GM23338 (cell line): Measurements from ENCODE around the gene INS. TPM values are rescaled to one million over a fixed set of nuclear protein-coding genes. Genes with fewer than 3 reads are reported as not detected.

Experiments
- ATAC-seq: fragments of 200-7000 bp; cut with Tn5 transposase; 3 replicates; pipeline ENCODE4 v1.9.1; 2020
- DNase-seq: peaks from one replicate; pipeline ENCODE4 v3.0.0-alpha.2; 2015; ENCODE audit warnings: low spot score
- H2AFZ ChIP-seq: fragments of 200-600 bp; sonication (generic); 2 replicates; pipeline ENCODE4 v1.8.0; 2016; ENCODE audit warnings: antibody characterized with exemption, mild to moderate bottlenecking, moderate library complexity
- H3F3A ChIP-seq: fragments of 200-600 bp; sonication (generic); replicated peaks from 2 replicates; pipeline ENCODE4 v1.8.0; 2017; ENCODE audit warnings: antibody characterized with exemption, mixed run types, low read depth
- H3K27ac ChIP-seq: fragments of 200-600 bp; sonication (generic); 2 replicates; pipeline ENCODE4 v1.6.1; 2016; ENCODE audit warnings: low read depth
- H3K27me3 ChIP-seq: fragments of 200-600 bp; sonication (generic); 2 replicates; pipeline ENCODE4 v1.8.0; 2016; ENCODE audit warnings: mild to moderate bottlenecking, mixed run types, moderate library complexity; ENCODE audit not compliant: insufficient read depth
- H3K36me3 ChIP-seq: fragments of 200-600 bp; sonication (generic); 2 replicates; pipeline ENCODE4 v1.8.0; 2016; ENCODE audit warnings: mild to moderate bottlenecking; ENCODE audit not compliant: insufficient read depth
- H3K4me1 ChIP-seq: fragments of 200-600 bp; sonication (generic); 2 replicates; pipeline ENCODE4 v1.8.0; 2016; ENCODE audit warnings: mild to moderate bottlenecking, moderate library complexity; ENCODE audit not compliant: insufficient read depth
- H3K4me2 ChIP-seq: fragments of 200-600 bp; sonication (generic); 2 replicates; pipeline ENCODE4 v1.7.1; 2017; ENCODE audit warnings: mixed run types
- H3K4me3 ChIP-seq: fragments of 200-600 bp; sonication (generic); 2 replicates; pipeline ENCODE4 v1.6.1; 2016; ENCODE audit warnings: mixed run types
- H3K79me2 ChIP-seq: fragments of 200-600 bp; sonication (generic); replicated peaks from 2 replicates; pipeline ENCODE4 v1.8.0; 2017; ENCODE audit warnings: mild to moderate bottlenecking; ENCODE audit not compliant: insufficient read depth
- H3K9me2 ChIP-seq: fragments of 200-600 bp; sonication (generic); 2 replicates; pipeline ENCODE4 v1.8.0; 2017; ENCODE audit not compliant: insufficient read depth
- H4K20me1 ChIP-seq: fragments of 200-600 bp; sonication (generic); replicated peaks from 2 replicates; pipeline ENCODE4 v1.8.0; 2017; ENCODE audit warnings: mild to moderate bottlenecking; ENCODE audit not compliant: insufficient read depth
- H3K27ac Mint-ChIP-seq: 2 replicates; pipeline ENCODE4 v1.8.0; 2020; ENCODE audit warnings: inconsistent platforms, mild to moderate bottlenecking, moderate library complexity, mixed read lengths
- H3K27me3 Mint-ChIP-seq: 3 replicates; pipeline ENCODE4 v1.8.0; 2022; ENCODE audit warnings: low read depth, mild to moderate bottlenecking, moderate library complexity, mixed read lengths, inconsistent platforms; ENCODE audit not compliant: insufficient read depth, poor library complexity
- H3K36me3 Mint-ChIP-seq: 3 replicates; pipeline ENCODE4 v1.8.0; 2021; ENCODE audit warnings: low read depth, mild to moderate bottlenecking, inconsistent platforms, moderate library complexity, mixed read lengths
- H3K4me1 Mint-ChIP-seq: 3 replicates; pipeline ENCODE4 v1.8.0; 2020; ENCODE audit warnings: mild to moderate bottlenecking, inconsistent platforms, mixed read lengths
- H3K4me3 Mint-ChIP-seq: 3 replicates; pipeline ENCODE4 v1.8.0; 2021; ENCODE audit warnings: moderate library complexity, mild to moderate bottlenecking, inconsistent platforms, mixed read lengths
- H3K9me3 Mint-ChIP-seq: 3 replicates; pipeline ENCODE4 v1.8.0; 2020; ENCODE audit warnings: moderate library complexity, mild to moderate bottlenecking, inconsistent platforms, mixed read lengths
- CREB1 ChIP-seq: fragments of 250-450 bp; sonication (Bioruptor Pico); IDR thresholded peaks from 2 replicates; pipeline ENCODE4 v1.5.0; 2020; ENCODE audit warnings: low read depth, mild to moderate bottlenecking, moderate library complexity
- JUNB ChIP-seq: IDR thresholded peaks from one replicate; pipeline ENCODE4 v1.6.1; 2016; ENCODE audit warnings: antibody characterized with exemption; ENCODE audit not compliant: unreplicated experiment
- NANOG ChIP-seq: IDR thresholded peaks from 2 replicates; pipeline ENCODE4 v1.6.1; 2016; ENCODE audit warnings: antibody characterized with exemption, borderline replicate concordance
- STAT1 ChIP-seq: IDR thresholded peaks from one replicate; pipeline ENCODE4 v1.6.1; 2016; ENCODE audit warnings: antibody characterized with exemption; ENCODE audit not compliant: unreplicated experiment
- ZNF114 ChIP-seq: fragments of 250-450 bp; sonication (Bioruptor Pico); IDR thresholded peaks from 2 replicates; pipeline ENCODE4 v1.5.0; 2020; ENCODE audit warnings: mild to moderate bottlenecking, moderate library complexity
- polyA plus RNA-seq: library from polyadenylated mRNA; unstranded; fragments of >200 nt; fragmentation: Nextera tagmentation; extraction: Ambion mirVana; gene quantifications from 2 replicates; pipeline ENCODE4 v1.2.1, GENCODE V29; 2016
- total RNA-seq: library from RNA; depleted of rRNA; stranded (reverse); fragments of >200 nt; shearing (Covaris generic); gene quantifications from 2 replicates; pipeline ENCODE4 v1.2.3, GENCODE V29; 2014
- TF ChIP-seq, protein P1 (sequence below): IDR thresholded peaks from one replicate; pipeline ENCODE4 v1.6.1; 2018; ENCODE audit warnings: antibody characterized with exemption; ENCODE audit not compliant: unreplicated experiment
- TF ChIP-seq, protein P2 (sequence below), 2 experiments: fragments of 200-600 bp in 1 of 2; sonication (generic) in 1 of 2; conservative IDR thresholded peaks; 2 replicates each; pipeline versions ENCODE4 v1.5.1 to v1.6.1; 2016 to 2017; ENCODE audit warnings: antibody characterized with exemption in 2 of 2, low read depth in 2 of 2, mild to moderate bottlenecking in 2 of 2, moderate library complexity in 1 of 2
- TF ChIP-seq, protein P3 (sequence below): fragments of 250-450 bp; sonication (Bioruptor Pico); IDR thresholded peaks from 2 replicates; pipeline ENCODE4 v1.5.0; 2020; ENCODE audit warnings: mild to moderate bottlenecking, moderate library complexity
- TF ChIP-seq, protein P4 (sequence below): IDR thresholded peaks from 2 replicates; pipeline ENCODE4 v1.6.1; 2016; ENCODE audit warnings: antibody characterized with exemption

Gene INS
- total and polyA plus RNA-seq, 2 experiments from 2014 or later = not detected

DNA sequence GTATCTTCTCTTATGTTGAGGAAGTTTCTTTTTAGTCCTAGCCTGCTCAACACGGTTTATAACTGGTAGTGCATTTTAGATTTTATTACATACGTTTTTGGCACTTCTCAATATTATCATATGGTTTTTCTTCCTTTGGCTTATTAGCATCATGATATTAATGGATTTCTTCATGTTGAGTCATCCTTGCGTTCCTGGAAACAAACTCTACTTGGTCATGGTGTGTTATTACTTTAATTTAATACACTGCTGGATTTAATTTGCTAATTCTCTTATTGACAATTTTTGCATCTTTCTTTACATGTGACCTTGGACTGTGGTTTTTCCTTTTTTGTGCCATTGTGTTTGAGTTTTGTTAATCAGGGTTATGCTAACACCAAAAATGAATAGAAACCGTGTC lies 42.3 kb downstream of the INS start:
- Histone ChIP-seq H3K79me2 (no peaks in the 10 kb centered on the region), H3K4me3 (no peak overlapping the region), H3F3A (no peaks in the 10 kb centered on the region), H3K27ac (no peak overlapping the region), H3K9me2 (no peaks in the 10 kb centered on the region), H3K27me3 (no peaks in the 10 kb centered on the region), H3K36me3 (no peaks in the 10 kb centered on the region), H2AFZ (no peak overlapping the region), H3K4me1 (no peaks in the 10 kb centered on the region; the same call in 1 of the 2 replicates), H3K4me2 (no peak overlapping the region), H4K20me1 (no peaks in the 10 kb centered on the region)
- Mint-ChIP-seq H3K27ac (no peak overlapping the region), H3K9me3 (peaks cover 22% of the 10 kb centered on the region), H3K4me1 (peaks cover 4% of the 10 kb centered on the region; the same call in 1 of the 3 replicates), H3K4me3 (no peak overlapping the region), H3K27me3 (peaks cover 12% of the 10 kb centered on the region), H3K36me3 (peaks cover 11% of the 10 kb centered on the region)
- ATAC-seq (no peak), DNase-seq (no peak)
- TF ChIP-seq ZNF114 (CRISPR knock-in tag) = no peak

DNA sequence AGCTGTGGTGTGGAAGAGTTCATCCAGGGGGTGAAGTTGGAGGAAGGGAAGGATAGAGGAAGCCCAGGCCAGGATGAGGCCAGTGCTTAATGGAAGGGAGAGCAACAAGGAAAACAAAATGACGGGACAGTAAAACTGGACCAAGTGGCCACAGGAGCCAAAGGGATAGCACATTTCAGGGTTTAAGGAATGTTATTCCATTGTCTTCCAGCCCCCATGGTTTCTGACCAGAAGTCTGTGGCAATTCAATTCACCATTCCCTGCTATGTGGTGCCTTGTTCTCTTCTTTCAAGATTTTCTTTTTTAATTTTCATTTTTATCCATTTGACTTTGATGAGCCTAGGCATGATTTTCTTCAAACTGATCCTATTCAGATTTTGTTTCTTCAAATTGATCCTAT lies 44.3 kb downstream of the INS start:
- H3K4me2 ChIP-seq = no peak overlapping the region
- no peaks in the 10 kb centered on the region for H3K27me3 ChIP-seq
- H3K36me3 Mint-ChIP-seq = peaks cover 11% of the 10 kb centered on the region
- no peak overlapping the region for H3K27ac Mint-ChIP-seq
- H3K9me2 ChIP-seq = no peaks in the 10 kb centered on the region
- no peaks in the 10 kb centered on the region for H3F3A ChIP-seq
- no peak overlapping the region for H2AFZ ChIP-seq
- H3K9me3 Mint-ChIP-seq = peaks cover 22% of the 10 kb centered on the region
- no peak overlapping the region for H3K4me3 ChIP-seq
- DNase-seq (no peak), ATAC-seq (no peak)
- TF ChIP-seq, protein P1, sequence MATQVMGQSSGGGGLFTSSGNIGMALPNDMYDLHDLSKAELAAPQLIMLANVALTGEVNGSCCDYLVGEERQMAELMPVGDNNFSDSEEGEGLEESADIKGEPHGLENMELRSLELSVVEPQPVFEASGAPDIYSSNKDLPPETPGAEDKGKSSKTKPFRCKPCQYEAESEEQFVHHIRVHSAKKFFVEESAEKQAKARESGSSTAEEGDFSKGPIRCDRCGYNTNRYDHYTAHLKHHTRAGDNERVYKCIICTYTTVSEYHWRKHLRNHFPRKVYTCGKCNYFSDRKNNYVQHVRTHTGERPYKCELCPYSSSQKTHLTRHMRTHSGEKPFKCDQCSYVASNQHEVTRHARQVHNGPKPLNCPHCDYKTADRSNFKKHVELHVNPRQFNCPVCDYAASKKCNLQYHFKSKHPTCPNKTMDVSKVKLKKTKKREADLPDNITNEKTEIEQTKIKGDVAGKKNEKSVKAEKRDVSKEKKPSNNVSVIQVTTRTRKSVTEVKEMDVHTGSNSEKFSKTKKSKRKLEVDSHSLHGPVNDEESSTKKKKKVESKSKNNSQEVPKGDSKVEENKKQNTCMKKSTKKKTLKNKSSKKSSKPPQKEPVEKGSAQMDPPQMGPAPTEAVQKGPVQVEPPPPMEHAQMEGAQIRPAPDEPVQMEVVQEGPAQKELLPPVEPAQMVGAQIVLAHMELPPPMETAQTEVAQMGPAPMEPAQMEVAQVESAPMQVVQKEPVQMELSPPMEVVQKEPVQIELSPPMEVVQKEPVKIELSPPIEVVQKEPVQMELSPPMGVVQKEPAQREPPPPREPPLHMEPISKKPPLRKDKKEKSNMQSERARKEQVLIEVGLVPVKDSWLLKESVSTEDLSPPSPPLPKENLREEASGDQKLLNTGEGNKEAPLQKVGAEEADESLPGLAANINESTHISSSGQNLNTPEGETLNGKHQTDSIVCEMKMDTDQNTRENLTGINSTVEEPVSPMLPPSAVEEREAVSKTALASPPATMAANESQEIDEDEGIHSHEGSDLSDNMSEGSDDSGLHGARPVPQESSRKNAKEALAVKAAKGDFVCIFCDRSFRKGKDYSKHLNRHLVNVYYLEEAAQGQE = no peak
- TF ChIP-seq ZNF114 (CRISPR knock-in tag) (no peak), STAT1 (no peak), JUNB (no peak), CREB1 (CRISPR knock-in tag) (no peak), NANOG (no peak)
- TF ChIP-seq, protein P2, sequence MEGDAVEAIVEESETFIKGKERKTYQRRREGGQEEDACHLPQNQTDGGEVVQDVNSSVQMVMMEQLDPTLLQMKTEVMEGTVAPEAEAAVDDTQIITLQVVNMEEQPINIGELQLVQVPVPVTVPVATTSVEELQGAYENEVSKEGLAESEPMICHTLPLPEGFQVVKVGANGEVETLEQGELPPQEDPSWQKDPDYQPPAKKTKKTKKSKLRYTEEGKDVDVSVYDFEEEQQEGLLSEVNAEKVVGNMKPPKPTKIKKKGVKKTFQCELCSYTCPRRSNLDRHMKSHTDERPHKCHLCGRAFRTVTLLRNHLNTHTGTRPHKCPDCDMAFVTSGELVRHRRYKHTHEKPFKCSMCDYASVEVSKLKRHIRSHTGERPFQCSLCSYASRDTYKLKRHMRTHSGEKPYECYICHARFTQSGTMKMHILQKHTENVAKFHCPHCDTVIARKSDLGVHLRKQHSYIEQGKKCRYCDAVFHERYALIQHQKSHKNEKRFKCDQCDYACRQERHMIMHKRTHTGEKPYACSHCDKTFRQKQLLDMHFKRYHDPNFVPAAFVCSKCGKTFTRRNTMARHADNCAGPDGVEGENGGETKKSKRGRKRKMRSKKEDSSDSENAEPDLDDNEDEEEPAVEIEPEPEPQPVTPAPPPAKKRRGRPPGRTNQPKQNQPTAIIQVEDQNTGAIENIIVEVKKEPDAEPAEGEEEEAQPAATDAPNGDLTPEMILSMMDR (conservative IDR thresholded peaks at IDR 0.05; ENCODE audit: low read depth in 2 of 2) = no peak
- TF ChIP-seq, protein P3, sequence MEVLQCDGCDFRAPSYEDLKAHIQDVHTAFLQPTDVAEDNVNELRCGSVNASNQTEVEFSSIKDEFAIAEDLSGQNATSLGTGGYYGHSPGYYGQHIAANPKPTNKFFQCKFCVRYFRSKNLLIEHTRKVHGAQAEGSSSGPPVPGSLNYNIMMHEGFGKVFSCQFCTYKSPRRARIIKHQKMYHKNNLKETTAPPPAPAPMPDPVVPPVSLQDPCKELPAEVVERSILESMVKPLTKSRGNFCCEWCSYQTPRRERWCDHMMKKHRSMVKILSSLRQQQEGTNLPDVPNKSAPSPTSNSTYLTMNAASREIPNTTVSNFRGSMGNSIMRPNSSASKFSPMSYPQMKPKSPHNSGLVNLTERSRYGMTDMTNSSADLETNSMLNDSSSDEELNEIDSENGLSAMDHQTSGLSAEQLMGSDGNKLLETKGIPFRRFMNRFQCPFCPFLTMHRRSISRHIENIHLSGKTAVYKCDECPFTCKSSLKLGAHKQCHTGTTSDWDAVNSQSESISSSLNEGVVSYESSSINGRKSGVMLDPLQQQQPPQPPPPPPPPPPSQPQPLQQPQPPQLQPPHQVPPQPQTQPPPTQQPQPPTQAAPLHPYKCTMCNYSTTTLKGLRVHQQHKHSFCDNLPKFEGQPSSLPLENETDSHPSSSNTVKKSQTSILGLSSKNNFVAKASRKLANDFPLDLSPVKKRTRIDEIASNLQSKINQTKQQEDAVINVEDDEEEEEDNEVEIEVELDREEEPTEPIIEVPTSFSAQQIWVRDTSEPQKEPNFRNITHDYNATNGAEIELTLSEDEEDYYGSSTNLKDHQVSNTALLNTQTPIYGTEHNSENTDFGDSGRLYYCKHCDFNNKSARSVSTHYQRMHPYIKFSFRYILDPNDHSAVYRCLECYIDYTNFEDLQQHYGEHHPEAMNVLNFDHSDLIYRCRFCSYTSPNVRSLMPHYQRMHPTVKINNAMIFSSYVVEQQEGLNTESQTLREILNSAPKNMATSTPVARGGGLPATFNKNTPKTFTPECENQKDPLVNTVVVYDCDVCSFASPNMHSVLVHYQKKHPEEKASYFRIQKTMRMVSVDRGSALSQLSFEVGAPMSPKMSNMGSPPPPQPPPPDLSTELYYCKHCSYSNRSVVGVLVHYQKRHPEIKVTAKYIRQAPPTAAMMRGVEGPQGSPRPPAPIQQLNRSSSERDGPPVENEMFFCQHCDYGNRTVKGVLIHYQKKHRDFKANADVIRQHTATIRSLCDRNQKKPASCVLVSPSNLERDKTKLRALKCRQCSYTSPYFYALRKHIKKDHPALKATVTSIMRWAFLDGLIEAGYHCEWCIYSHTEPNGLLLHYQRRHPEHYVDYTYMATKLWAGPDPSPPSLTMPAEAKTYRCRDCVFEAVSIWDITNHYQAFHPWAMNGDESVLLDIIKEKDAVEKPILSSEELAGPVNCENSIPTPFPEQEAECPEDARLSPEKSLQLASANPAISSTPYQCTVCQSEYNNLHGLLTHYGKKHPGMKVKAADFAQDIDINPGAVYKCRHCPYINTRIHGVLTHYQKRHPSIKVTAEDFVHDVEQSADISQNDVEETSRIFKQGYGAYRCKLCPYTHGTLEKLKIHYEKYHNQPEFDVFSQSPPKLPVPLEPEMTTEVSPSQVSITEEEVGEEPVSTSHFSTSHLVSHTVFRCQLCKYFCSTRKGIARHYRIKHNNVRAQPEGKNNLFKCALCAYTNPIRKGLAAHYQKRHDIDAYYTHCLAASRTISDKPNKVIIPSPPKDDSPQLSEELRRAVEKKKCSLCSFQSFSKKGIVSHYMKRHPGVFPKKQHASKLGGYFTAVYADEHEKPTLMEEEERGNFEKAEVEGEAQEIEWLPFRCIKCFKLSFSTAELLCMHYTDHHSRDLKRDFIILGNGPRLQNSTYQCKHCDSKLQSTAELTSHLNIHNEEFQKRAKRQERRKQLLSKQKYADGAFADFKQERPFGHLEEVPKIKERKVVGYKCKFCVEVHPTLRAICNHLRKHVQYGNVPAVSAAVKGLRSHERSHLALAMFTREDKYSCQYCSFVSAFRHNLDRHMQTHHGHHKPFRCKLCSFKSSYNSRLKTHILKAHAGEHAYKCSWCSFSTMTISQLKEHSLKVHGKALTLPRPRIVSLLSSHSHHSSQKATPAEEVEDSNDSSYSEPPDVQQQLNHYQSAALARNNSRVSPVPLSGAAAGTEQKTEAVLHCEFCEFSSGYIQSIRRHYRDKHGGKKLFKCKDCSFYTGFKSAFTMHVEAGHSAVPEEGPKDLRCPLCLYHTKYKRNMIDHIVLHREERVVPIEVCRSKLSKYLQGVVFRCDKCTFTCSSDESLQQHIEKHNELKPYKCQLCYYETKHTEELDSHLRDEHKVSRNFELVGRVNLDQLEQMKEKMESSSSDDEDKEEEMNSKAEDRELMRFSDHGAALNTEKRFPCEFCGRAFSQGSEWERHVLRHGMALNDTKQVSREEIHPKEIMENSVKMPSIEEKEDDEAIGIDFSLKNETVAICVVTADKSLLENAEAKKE = no peak
- TF ChIP-seq, protein P4, sequence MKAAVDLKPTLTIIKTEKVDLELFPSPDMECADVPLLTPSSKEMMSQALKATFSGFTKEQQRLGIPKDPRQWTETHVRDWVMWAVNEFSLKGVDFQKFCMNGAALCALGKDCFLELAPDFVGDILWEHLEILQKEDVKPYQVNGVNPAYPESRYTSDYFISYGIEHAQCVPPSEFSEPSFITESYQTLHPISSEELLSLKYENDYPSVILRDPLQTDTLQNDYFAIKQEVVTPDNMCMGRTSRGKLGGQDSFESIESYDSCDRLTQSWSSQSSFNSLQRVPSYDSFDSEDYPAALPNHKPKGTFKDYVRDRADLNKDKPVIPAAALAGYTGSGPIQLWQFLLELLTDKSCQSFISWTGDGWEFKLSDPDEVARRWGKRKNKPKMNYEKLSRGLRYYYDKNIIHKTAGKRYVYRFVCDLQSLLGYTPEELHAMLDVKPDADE = no peak
- no peaks in the 10 kb centered on the region for H4K20me1 ChIP-seq
- no peaks in the 10 kb centered on the region for H3K79me2 ChIP-seq
- H3K36me3 ChIP-seq = no peaks in the 10 kb centered on the region
- H3K4me1 ChIP-seq = no peaks in the 10 kb centered on the region
- peaks cover 4% of the 10 kb centered on the region; the same call in 1 of the 3 replicates for H3K4me1 Mint-ChIP-seq
- H3K4me3 Mint-ChIP-seq = no peak overlapping the region
- no peak overlapping the region for H3K27ac ChIP-seq
- peaks cover 7% of the 10 kb centered on the region for H3K27me3 Mint-ChIP-seq
